GM23338 (cell line): ENCODE data around the gene CXCL6. TPM values are rescaled to one million over a fixed set of nuclear protein-coding genes. Genes with fewer than 3 reads are reported as not detected.

Experiments
- ATAC-seq: fragments of 200-7000 bp; cut with Tn5 transposase; 3 replicates; pipeline ENCODE4 v1.9.1; 2020
- DNase-seq: peaks from one replicate; pipeline ENCODE4 v3.0.0-alpha.2; 2015; ENCODE audit warnings: low spot score
- H2AFZ ChIP-seq: fragments of 200-600 bp; sonication (generic); 2 replicates; pipeline ENCODE4 v1.8.0; 2016; ENCODE audit warnings: antibody characterized with exemption, mild to moderate bottlenecking, moderate library complexity
- H3F3A ChIP-seq: fragments of 200-600 bp; sonication (generic); replicated peaks from 2 replicates; pipeline ENCODE4 v1.8.0; 2017; ENCODE audit warnings: antibody characterized with exemption, mixed run types, low read depth
- H3K27ac ChIP-seq: fragments of 200-600 bp; sonication (generic); 2 replicates; pipeline ENCODE4 v1.6.1; 2016; ENCODE audit warnings: low read depth
- H3K27me3 ChIP-seq: fragments of 200-600 bp; sonication (generic); 2 replicates; pipeline ENCODE4 v1.8.0; 2016; ENCODE audit warnings: mild to moderate bottlenecking, mixed run types, moderate library complexity; ENCODE audit not compliant: insufficient read depth
- H3K36me3 ChIP-seq: fragments of 200-600 bp; sonication (generic); 2 replicates; pipeline ENCODE4 v1.8.0; 2016; ENCODE audit warnings: mild to moderate bottlenecking; ENCODE audit not compliant: insufficient read depth
- H3K4me1 ChIP-seq: fragments of 200-600 bp; sonication (generic); 2 replicates; pipeline ENCODE4 v1.8.0; 2016; ENCODE audit warnings: mild to moderate bottlenecking, moderate library complexity; ENCODE audit not compliant: insufficient read depth
- H3K4me2 ChIP-seq: fragments of 200-600 bp; sonication (generic); 2 replicates; pipeline ENCODE4 v1.7.1; 2017; ENCODE audit warnings: mixed run types
- H3K4me3 ChIP-seq: fragments of 200-600 bp; sonication (generic); 2 replicates; pipeline ENCODE4 v1.6.1; 2016; ENCODE audit warnings: mixed run types
- H3K79me2 ChIP-seq: fragments of 200-600 bp; sonication (generic); replicated peaks from 2 replicates; pipeline ENCODE4 v1.8.0; 2017; ENCODE audit warnings: mild to moderate bottlenecking; ENCODE audit not compliant: insufficient read depth
- H3K9me2 ChIP-seq: fragments of 200-600 bp; sonication (generic); 2 replicates; pipeline ENCODE4 v1.8.0; 2017; ENCODE audit not compliant: insufficient read depth
- H4K20me1 ChIP-seq: fragments of 200-600 bp; sonication (generic); replicated peaks from 2 replicates; pipeline ENCODE4 v1.8.0; 2017; ENCODE audit warnings: mild to moderate bottlenecking; ENCODE audit not compliant: insufficient read depth
- H3K27ac Mint-ChIP-seq: 2 replicates; pipeline ENCODE4 v1.8.0; 2020; ENCODE audit warnings: inconsistent platforms, mild to moderate bottlenecking, moderate library complexity, mixed read lengths
- H3K27me3 Mint-ChIP-seq: 3 replicates; pipeline ENCODE4 v1.8.0; 2022; ENCODE audit warnings: low read depth, mild to moderate bottlenecking, moderate library complexity, mixed read lengths, inconsistent platforms; ENCODE audit not compliant: insufficient read depth, poor library complexity
- H3K36me3 Mint-ChIP-seq: 3 replicates; pipeline ENCODE4 v1.8.0; 2021; ENCODE audit warnings: low read depth, mild to moderate bottlenecking, inconsistent platforms, moderate library complexity, mixed read lengths
- H3K4me1 Mint-ChIP-seq: 3 replicates; pipeline ENCODE4 v1.8.0; 2020; ENCODE audit warnings: mild to moderate bottlenecking, inconsistent platforms, mixed read lengths
- H3K4me3 Mint-ChIP-seq: 3 replicates; pipeline ENCODE4 v1.8.0; 2021; ENCODE audit warnings: moderate library complexity, mild to moderate bottlenecking, inconsistent platforms, mixed read lengths
- H3K9me3 Mint-ChIP-seq: 3 replicates; pipeline ENCODE4 v1.8.0; 2020; ENCODE audit warnings: moderate library complexity, mild to moderate bottlenecking, inconsistent platforms, mixed read lengths
- CREB1 ChIP-seq: fragments of 250-450 bp; sonication (Bioruptor Pico); IDR thresholded peaks from 2 replicates; pipeline ENCODE4 v1.5.0; 2020; ENCODE audit warnings: low read depth, mild to moderate bottlenecking, moderate library complexity
- EZH2 ChIP-seq: fragments of 200-600 bp; sonication (generic); IDR thresholded peaks from one replicate; pipeline ENCODE4 v1.8.0; 2017; ENCODE audit warnings: antibody characterized with exemption, mild to moderate bottlenecking, low read depth; ENCODE audit not compliant: unreplicated experiment
- EZH2phosphoT487 ChIP-seq: fragments of 200-600 bp; sonication (generic); IDR thresholded peaks from one replicate; pipeline ENCODE4 v1.8.1; 2018; ENCODE audit warnings: antibody characterized with exemption; ENCODE audit not compliant: unreplicated experiment
- JUNB ChIP-seq: IDR thresholded peaks from one replicate; pipeline ENCODE4 v1.6.1; 2016; ENCODE audit warnings: antibody characterized with exemption; ENCODE audit not compliant: unreplicated experiment
- NANOG ChIP-seq: IDR thresholded peaks from 2 replicates; pipeline ENCODE4 v1.6.1; 2016; ENCODE audit warnings: antibody characterized with exemption, borderline replicate concordance
- POLR2AphosphoS5 ChIP-seq: IDR thresholded peaks from 2 replicates; pipeline ENCODE4 v1.6.1; 2016; ENCODE audit warnings: antibody characterized with exemption, low read depth
- STAT1 ChIP-seq: IDR thresholded peaks from one replicate; pipeline ENCODE4 v1.6.1; 2016; ENCODE audit warnings: antibody characterized with exemption; ENCODE audit not compliant: unreplicated experiment
- ZNF114 ChIP-seq: fragments of 250-450 bp; sonication (Bioruptor Pico); IDR thresholded peaks from 2 replicates; pipeline ENCODE4 v1.5.0; 2020; ENCODE audit warnings: mild to moderate bottlenecking, moderate library complexity
- ZNF331 ChIP-seq: fragments of 250-450 bp; sonication (Bioruptor Pico); IDR thresholded peaks from 2 replicates; pipeline ENCODE4 v1.5.0; 2020; ENCODE audit warnings: low read depth, mild to moderate bottlenecking, moderate library complexity
- polyA plus RNA-seq: library from polyadenylated mRNA; unstranded; fragments of >200 nt; fragmentation: Nextera tagmentation; extraction: Ambion mirVana; gene quantifications from 2 replicates; pipeline ENCODE4 v1.2.1, GENCODE V29; 2016
- total RNA-seq: library from RNA; depleted of rRNA; stranded (reverse); fragments of >200 nt; shearing (Covaris generic); gene quantifications from 2 replicates; pipeline ENCODE4 v1.2.3, GENCODE V29; 2014
- TF ChIP-seq, protein P1 (sequence below): IDR thresholded peaks from one replicate; pipeline ENCODE4 v1.6.1; 2018; ENCODE audit warnings: antibody characterized with exemption; ENCODE audit not compliant: unreplicated experiment
- TF ChIP-seq, protein P2 (sequence below): fragments of 250-450 bp; sonication (Bioruptor Pico); IDR thresholded peaks from 2 replicates; pipeline ENCODE4 v1.5.0; 2020; ENCODE audit warnings: mild to moderate bottlenecking, moderate library complexity
- TF ChIP-seq, protein P3 (sequence below), 2 experiments: fragments of 200-600 bp in 1 of 2; sonication (generic) in 1 of 2; conservative IDR thresholded peaks; 2 replicates each; pipeline versions ENCODE4 v1.5.1 to v1.6.1; 2016 to 2017; ENCODE audit warnings: antibody characterized with exemption in 2 of 2, low read depth in 2 of 2, mild to moderate bottlenecking in 2 of 2, moderate library complexity in 1 of 2
- TF ChIP-seq, protein P4 (sequence below): IDR thresholded peaks from 2 replicates; pipeline ENCODE4 v1.6.1; 2016; ENCODE audit warnings: antibody characterized with exemption

Gene CXCL6
- total and polyA plus RNA-seq, 2 experiments from 2014 or later, result 7.2 to 11.8 TPM

DNA sequence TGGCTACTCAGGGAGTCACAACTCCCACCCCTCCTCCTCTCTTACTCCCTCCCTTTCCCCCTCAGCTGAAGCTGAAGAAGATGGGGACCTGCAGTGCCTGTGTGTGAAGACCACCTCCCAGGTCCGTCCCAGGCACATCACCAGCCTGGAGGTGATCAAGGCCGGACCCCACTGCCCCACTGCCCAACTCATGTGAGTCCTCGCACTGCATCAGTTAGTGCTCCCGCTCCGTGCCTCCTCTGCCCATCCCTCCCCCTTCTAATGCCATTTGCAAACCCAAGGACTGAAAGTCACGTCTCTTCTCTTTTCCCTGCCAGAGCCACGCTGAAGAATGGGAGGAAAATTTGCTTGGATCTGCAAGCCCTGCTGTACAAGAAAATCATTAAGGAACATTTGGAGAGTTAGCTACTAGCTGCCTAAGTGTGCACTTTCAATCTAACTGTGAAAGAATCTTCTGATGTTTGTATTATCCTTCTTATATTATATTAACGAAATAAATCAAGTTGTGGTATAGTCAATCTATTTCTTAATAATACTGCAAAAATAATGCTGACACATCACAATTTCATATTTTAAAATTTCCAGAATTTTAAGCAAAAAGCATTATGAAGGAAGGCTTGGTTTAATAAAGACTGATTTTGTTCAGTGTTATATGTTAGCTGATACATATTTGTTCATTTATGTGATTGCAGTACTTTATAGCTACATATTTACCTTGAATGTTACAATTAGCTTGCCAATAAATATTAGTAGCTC is 17.4 kb downstream of the CXCL6 start:
- Histone ChIP-seq H3K79me2 (no peaks in the 10 kb centered on the region), H3K27ac (no peak overlapping the region), H3K36me3 (no peaks in the 10 kb centered on the region), H3K9me2 (no peaks in the 10 kb centered on the region), H3K4me2 (peak overlapping the region; percentile 40; the same call in 1 of the 2 replicates), H3K4me1 (peaks cover 7% of the 10 kb centered on the region; the same call in 1 of the 2 replicates), H3K27me3 (peaks cover 10% of the 10 kb centered on the region; the same call in 1 of the 2 replicates), H3K4me3 (peak overlapping the region; percentile 23; the same call in 1 of the 2 replicates), H3F3A (no peaks in the 10 kb centered on the region), H4K20me1 (no peaks in the 10 kb centered on the region), H2AFZ (peak overlapping the region; percentile 83; the same call in 1 of the 2 replicates)
- Mint-ChIP-seq H3K4me3 (peak overlapping the region; percentile 3; the same call in 1 of the 3 replicates), H3K4me1 (peaks cover 8% of the 10 kb centered on the region), H3K36me3 (no peaks in the 10 kb centered on the region), H3K27ac (no peak overlapping the region), H3K27me3 (peaks cover 4% of the 10 kb centered on the region), H3K9me3 (no peaks in the 10 kb centered on the region)
- DNase-seq (no peak), ATAC-seq (peak; percentile 59)
- TF ChIP-seq STAT1 (no peak), NANOG (no peak), EZH2 (no peak), JUNB (no peak), EZH2phosphoT487 (no peak), ZNF331 (CRISPR knock-in tag) (no peak), ZNF114 (CRISPR knock-in tag) (no peak), POLR2AphosphoS5 (no peak), CREB1 (CRISPR knock-in tag) (no peak)
- TF ChIP-seq, protein P1, sequence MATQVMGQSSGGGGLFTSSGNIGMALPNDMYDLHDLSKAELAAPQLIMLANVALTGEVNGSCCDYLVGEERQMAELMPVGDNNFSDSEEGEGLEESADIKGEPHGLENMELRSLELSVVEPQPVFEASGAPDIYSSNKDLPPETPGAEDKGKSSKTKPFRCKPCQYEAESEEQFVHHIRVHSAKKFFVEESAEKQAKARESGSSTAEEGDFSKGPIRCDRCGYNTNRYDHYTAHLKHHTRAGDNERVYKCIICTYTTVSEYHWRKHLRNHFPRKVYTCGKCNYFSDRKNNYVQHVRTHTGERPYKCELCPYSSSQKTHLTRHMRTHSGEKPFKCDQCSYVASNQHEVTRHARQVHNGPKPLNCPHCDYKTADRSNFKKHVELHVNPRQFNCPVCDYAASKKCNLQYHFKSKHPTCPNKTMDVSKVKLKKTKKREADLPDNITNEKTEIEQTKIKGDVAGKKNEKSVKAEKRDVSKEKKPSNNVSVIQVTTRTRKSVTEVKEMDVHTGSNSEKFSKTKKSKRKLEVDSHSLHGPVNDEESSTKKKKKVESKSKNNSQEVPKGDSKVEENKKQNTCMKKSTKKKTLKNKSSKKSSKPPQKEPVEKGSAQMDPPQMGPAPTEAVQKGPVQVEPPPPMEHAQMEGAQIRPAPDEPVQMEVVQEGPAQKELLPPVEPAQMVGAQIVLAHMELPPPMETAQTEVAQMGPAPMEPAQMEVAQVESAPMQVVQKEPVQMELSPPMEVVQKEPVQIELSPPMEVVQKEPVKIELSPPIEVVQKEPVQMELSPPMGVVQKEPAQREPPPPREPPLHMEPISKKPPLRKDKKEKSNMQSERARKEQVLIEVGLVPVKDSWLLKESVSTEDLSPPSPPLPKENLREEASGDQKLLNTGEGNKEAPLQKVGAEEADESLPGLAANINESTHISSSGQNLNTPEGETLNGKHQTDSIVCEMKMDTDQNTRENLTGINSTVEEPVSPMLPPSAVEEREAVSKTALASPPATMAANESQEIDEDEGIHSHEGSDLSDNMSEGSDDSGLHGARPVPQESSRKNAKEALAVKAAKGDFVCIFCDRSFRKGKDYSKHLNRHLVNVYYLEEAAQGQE, result no peak
- TF ChIP-seq, protein P2, sequence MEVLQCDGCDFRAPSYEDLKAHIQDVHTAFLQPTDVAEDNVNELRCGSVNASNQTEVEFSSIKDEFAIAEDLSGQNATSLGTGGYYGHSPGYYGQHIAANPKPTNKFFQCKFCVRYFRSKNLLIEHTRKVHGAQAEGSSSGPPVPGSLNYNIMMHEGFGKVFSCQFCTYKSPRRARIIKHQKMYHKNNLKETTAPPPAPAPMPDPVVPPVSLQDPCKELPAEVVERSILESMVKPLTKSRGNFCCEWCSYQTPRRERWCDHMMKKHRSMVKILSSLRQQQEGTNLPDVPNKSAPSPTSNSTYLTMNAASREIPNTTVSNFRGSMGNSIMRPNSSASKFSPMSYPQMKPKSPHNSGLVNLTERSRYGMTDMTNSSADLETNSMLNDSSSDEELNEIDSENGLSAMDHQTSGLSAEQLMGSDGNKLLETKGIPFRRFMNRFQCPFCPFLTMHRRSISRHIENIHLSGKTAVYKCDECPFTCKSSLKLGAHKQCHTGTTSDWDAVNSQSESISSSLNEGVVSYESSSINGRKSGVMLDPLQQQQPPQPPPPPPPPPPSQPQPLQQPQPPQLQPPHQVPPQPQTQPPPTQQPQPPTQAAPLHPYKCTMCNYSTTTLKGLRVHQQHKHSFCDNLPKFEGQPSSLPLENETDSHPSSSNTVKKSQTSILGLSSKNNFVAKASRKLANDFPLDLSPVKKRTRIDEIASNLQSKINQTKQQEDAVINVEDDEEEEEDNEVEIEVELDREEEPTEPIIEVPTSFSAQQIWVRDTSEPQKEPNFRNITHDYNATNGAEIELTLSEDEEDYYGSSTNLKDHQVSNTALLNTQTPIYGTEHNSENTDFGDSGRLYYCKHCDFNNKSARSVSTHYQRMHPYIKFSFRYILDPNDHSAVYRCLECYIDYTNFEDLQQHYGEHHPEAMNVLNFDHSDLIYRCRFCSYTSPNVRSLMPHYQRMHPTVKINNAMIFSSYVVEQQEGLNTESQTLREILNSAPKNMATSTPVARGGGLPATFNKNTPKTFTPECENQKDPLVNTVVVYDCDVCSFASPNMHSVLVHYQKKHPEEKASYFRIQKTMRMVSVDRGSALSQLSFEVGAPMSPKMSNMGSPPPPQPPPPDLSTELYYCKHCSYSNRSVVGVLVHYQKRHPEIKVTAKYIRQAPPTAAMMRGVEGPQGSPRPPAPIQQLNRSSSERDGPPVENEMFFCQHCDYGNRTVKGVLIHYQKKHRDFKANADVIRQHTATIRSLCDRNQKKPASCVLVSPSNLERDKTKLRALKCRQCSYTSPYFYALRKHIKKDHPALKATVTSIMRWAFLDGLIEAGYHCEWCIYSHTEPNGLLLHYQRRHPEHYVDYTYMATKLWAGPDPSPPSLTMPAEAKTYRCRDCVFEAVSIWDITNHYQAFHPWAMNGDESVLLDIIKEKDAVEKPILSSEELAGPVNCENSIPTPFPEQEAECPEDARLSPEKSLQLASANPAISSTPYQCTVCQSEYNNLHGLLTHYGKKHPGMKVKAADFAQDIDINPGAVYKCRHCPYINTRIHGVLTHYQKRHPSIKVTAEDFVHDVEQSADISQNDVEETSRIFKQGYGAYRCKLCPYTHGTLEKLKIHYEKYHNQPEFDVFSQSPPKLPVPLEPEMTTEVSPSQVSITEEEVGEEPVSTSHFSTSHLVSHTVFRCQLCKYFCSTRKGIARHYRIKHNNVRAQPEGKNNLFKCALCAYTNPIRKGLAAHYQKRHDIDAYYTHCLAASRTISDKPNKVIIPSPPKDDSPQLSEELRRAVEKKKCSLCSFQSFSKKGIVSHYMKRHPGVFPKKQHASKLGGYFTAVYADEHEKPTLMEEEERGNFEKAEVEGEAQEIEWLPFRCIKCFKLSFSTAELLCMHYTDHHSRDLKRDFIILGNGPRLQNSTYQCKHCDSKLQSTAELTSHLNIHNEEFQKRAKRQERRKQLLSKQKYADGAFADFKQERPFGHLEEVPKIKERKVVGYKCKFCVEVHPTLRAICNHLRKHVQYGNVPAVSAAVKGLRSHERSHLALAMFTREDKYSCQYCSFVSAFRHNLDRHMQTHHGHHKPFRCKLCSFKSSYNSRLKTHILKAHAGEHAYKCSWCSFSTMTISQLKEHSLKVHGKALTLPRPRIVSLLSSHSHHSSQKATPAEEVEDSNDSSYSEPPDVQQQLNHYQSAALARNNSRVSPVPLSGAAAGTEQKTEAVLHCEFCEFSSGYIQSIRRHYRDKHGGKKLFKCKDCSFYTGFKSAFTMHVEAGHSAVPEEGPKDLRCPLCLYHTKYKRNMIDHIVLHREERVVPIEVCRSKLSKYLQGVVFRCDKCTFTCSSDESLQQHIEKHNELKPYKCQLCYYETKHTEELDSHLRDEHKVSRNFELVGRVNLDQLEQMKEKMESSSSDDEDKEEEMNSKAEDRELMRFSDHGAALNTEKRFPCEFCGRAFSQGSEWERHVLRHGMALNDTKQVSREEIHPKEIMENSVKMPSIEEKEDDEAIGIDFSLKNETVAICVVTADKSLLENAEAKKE (CRISPR knock-in tag), result no peak
- TF ChIP-seq, protein P3, sequence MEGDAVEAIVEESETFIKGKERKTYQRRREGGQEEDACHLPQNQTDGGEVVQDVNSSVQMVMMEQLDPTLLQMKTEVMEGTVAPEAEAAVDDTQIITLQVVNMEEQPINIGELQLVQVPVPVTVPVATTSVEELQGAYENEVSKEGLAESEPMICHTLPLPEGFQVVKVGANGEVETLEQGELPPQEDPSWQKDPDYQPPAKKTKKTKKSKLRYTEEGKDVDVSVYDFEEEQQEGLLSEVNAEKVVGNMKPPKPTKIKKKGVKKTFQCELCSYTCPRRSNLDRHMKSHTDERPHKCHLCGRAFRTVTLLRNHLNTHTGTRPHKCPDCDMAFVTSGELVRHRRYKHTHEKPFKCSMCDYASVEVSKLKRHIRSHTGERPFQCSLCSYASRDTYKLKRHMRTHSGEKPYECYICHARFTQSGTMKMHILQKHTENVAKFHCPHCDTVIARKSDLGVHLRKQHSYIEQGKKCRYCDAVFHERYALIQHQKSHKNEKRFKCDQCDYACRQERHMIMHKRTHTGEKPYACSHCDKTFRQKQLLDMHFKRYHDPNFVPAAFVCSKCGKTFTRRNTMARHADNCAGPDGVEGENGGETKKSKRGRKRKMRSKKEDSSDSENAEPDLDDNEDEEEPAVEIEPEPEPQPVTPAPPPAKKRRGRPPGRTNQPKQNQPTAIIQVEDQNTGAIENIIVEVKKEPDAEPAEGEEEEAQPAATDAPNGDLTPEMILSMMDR (conservative IDR thresholded peaks at IDR 0.05; ENCODE audit: low read depth in 2 of 2), result no peak
- TF ChIP-seq, protein P4, sequence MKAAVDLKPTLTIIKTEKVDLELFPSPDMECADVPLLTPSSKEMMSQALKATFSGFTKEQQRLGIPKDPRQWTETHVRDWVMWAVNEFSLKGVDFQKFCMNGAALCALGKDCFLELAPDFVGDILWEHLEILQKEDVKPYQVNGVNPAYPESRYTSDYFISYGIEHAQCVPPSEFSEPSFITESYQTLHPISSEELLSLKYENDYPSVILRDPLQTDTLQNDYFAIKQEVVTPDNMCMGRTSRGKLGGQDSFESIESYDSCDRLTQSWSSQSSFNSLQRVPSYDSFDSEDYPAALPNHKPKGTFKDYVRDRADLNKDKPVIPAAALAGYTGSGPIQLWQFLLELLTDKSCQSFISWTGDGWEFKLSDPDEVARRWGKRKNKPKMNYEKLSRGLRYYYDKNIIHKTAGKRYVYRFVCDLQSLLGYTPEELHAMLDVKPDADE, result no peak
